Measurements from ENCODE around the gene CCNJL.

The CCNJL gene

GRCh38 chr5:160219356-160219755, 93.0 kb downstream of the CCNJL start:
- FAIRE-seq: no peak

GRCh38 chr5:160213537-160213936, 98.8 kb downstream of the CCNJL start:
- no peak for FAIRE-seq

GRCh38 chr5:160211352-160211751, 101.0 kb downstream of the CCNJL start:
- no peak for FAIRE-seq

DNA sequence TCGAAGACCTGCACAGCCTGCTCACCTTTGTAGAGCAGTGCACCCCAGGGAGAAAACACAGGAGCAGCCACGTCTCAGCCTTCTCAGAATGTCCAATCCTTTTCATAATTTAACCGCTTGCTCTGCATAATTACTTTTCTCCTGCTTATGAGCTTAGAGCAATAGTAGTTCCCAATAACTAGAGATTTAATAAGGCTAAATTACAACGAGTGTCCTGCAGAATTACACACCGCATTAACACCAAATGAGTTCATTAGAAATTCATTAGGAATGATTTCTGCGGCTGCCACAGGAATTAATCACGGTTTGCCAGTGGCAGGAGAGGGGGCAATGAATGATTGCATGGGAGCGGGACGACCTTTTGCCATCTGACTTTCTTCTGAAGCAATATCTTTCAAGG, 101.8 kb downstream of the CCNJL start:
- FAIRE-seq: no peak

- no peak for FAIRE-seq
Measured at GRCh38 chr5:160209917-160210316, 102.4 kb downstream of the CCNJL start.

GRCh38 chr5:160207061-160207460, 105.3 kb downstream of the CCNJL start:
- FAIRE-seq: no peak

Measured in endometrium (tissue), 2 donors.